Bronchial epithelial cell (primary cell): ENCODE data around the gene SACS. TPM values are rescaled to one million over a fixed set of nuclear protein-coding genes. Genes with fewer than 3 reads are reported as not detected.

Experiments used
- DNase-seq: peaks from one replicate; pipeline ENCODE4 v3.0.0-alpha.2; 2010; ENCODE audit warnings: low read depth
- FAIRE-seq: peaks from 2 replicates; lab custom pipeline; 2011; peaks lifted over from hg19 to GRCh38; lab: Jason Lieb, UNC
- H3K27me3 ChIP-seq: 2 replicates; pipeline ENCODE4 v1.5.1; 2011; ENCODE audit warnings: low read length; ENCODE audit not compliant: control insufficient read depth, insufficient read depth
- H3K36me3 ChIP-seq: 2 replicates; pipeline ENCODE4 v1.5.1; 2011; ENCODE audit warnings: low read length; ENCODE audit not compliant: control insufficient read depth, insufficient read depth
- H3K4me3 ChIP-seq: 2 replicates; pipeline ENCODE4 v1.5.1; 2011; ENCODE audit warnings: mild to moderate bottlenecking, low read depth, low read length, control low read depth
- total RNA-seq: library from RNA; depleted of rRNA; stranded (reverse); fragments of >200 nt; gene quantifications from 2 replicates; pipeline ENCODE4 v1.2.1, GENCODE V29; 2014
- TF ChIP-seq, protein P1 (sequence below): IDR thresholded peaks from 2 replicates; pipeline ENCODE4 v1.5.1; 2011; ENCODE audit warnings: mild to moderate bottlenecking, moderate library complexity, low read length, control low read depth, inconsistent platforms; ENCODE audit not compliant: insufficient read depth, severe bottlenecking

Gene SACS
- total RNA-seq, 1 donor from 2014 or later: 26.3 TPM

DNA sequence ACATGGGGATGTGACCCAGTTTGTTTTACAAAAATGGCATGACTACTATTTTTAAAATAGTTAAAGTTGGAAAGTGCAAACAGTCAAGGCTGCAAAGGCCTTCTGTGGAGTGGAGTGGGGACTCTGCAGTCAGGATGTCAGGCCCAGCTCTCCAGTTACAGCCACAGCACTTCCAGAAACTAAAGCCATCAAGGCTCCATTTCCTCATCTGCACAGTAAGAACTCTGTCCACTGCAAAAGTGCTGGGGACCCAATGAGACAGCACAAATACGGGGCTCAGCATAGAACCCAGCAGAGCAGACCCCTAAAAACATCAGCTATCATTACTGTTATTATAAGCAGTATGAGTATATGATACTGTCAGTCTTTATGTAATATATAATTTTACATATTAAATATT is 73.6 kb downstream of the SACS start:
- Histone ChIP-seq H3K36me3 (peaks cover 6% of the 10 kb centered on the region), H3K27me3 (no peaks in the 10 kb centered on the region), H3K4me3 (no peak overlapping the region)
- TF ChIP-seq, protein P1, sequence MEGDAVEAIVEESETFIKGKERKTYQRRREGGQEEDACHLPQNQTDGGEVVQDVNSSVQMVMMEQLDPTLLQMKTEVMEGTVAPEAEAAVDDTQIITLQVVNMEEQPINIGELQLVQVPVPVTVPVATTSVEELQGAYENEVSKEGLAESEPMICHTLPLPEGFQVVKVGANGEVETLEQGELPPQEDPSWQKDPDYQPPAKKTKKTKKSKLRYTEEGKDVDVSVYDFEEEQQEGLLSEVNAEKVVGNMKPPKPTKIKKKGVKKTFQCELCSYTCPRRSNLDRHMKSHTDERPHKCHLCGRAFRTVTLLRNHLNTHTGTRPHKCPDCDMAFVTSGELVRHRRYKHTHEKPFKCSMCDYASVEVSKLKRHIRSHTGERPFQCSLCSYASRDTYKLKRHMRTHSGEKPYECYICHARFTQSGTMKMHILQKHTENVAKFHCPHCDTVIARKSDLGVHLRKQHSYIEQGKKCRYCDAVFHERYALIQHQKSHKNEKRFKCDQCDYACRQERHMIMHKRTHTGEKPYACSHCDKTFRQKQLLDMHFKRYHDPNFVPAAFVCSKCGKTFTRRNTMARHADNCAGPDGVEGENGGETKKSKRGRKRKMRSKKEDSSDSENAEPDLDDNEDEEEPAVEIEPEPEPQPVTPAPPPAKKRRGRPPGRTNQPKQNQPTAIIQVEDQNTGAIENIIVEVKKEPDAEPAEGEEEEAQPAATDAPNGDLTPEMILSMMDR: no peak
- no peak for FAIRE-seq
- DNase-seq: no peak

DNA sequence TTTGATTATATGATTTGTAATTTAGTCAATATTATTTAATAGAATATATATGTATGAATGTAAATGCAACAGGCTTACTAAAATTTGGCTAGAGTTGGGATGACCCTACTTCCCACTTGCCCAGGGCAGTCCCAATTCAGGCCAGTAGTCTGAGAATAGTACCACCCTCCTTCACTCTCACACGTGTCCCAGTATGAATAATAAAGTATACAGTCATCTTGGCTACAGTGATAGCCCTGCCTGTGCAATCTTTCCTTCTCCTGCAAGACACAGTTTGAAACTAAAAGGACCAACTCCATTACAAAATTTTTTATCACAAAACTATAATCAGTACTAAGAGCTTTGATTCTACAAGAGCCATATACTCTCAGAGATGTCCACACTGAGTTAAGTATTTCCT is 76.2 kb downstream of the SACS start:
- H3K27me3 ChIP-seq: no peaks in the 10 kb centered on the region
- FAIRE-seq (no peak), DNase-seq (no peak)

DNA sequence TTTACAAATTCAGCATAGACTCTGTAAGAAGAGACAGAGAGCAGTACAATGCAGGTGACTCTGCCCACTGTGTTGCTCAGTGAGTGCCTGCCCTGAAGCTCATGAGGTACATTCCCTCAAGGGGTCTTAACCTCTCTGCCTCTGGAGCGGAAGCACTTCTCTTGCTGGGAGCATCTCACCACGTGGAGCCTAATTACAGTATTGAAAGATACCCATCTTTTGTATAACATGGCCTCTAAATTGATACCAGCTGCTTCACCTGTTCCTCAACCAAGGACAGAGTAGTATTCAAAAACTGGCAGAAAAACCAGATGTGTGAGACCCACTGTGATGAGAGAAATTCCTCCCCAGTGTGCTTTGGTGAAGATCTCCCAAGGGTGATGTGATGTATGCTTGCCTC is 77.1 kb downstream of the SACS start:
- Histone ChIP-seq H3K36me3 (peaks cover 4% of the 10 kb centered on the region), H3K4me3 (no peak overlapping the region), H3K27me3 (no peaks in the 10 kb centered on the region)
- no peak for DNase-seq
- no peak for FAIRE-seq
- TF ChIP-seq, protein P1: no peak

More for the DNA sequence above, 76.2 kb downstream of the SACS start:
- TF ChIP-seq, protein P1: no peak
- peaks cover 4% of the 10 kb centered on the region for H3K36me3 ChIP-seq
- H3K4me3 ChIP-seq: no peak overlapping the region

DNA sequence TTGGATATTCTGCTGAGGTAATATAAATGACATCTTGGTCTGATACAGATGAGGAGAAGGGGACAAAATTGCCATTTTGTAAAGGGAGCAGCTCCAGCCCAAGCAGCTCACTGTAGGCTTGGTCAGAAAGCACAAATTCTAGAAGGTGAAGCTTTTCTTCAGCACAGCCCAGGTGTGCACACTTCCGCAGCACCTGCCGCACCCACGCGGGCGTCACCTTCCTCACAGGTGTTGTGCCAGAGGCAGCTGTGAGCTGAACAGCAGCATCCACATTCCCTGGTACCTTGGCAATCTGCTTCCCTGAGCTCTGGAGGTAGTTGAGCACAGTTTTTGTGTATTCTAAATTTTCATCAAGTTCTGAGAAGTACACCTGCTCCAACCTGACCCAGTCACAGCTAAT is 79.0 kb downstream of the SACS start:
- Histone ChIP-seq H3K36me3 (peaks cover 2% of the 10 kb centered on the region), H3K27me3 (no peaks in the 10 kb centered on the region), H3K4me3 (no peak overlapping the region)
- TF ChIP-seq, protein P1: no peak
- DNase-seq: no peak
- FAIRE-seq: no peak

DNA sequence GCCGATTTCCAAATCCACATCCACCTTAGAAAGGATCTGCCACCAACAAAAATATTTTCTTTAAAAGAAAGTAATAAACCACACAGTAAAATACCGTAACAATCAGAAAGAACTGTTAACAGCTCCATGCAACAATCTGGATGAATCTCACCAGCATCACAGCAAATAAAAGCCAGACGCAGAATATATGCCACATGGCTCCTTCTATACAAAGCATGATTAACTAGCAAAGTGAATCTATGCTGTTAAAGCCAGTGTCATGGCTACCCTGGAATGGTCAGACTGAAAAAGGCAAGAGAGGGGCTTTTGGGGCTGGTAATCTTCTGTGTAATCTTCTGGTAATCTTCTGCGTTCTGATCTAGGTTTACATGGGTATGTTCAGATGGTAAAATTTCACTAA is 81.3 kb downstream of the SACS start:
- TF ChIP-seq, protein P1: no peak
- no peak for DNase-seq
- FAIRE-seq: no peak
- H3K36me3 ChIP-seq: peaks cover 2% of the 10 kb centered on the region
- H3K4me3 ChIP-seq: no peak overlapping the region
- H3K27me3 ChIP-seq: no peaks in the 10 kb centered on the region

DNA sequence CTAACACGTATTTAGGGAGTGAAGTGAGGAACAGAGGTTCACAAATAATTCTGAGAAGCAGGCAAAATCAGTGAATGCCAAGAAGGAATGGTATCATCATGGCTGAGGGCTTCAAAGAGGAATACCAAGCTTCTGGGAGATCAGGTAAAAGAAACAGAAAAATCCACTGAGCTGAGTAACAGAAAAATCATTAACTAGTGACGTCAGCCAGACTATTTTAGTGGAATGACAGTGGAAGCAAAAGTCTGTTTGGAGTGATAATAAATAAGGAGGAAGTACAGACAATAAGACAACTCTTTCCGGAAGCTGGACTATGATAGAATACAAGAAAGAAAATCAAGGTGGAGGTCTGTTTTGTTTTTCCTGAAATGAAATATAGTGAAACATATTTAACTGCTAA is 83.5 kb downstream of the SACS start:
- peaks cover 4% of the 10 kb centered on the region for H3K36me3 ChIP-seq
- FAIRE-seq (no peak), DNase-seq (no peak)

More for the DNA sequence above, 83.5 kb downstream of the SACS start:
- TF ChIP-seq, protein P1: no peak
- Histone ChIP-seq H3K27me3 (no peaks in the 10 kb centered on the region), H3K4me3 (no peak overlapping the region)
